Measurements from ENCODE around the gene ZNF578.
"Not testable (repeated sequence)": the region's sequence is repeated elsewhere in the genome, so short reads cannot be mapped to it uniquely, and the experiment has no call there.

ZNF578 gene

DNA sequence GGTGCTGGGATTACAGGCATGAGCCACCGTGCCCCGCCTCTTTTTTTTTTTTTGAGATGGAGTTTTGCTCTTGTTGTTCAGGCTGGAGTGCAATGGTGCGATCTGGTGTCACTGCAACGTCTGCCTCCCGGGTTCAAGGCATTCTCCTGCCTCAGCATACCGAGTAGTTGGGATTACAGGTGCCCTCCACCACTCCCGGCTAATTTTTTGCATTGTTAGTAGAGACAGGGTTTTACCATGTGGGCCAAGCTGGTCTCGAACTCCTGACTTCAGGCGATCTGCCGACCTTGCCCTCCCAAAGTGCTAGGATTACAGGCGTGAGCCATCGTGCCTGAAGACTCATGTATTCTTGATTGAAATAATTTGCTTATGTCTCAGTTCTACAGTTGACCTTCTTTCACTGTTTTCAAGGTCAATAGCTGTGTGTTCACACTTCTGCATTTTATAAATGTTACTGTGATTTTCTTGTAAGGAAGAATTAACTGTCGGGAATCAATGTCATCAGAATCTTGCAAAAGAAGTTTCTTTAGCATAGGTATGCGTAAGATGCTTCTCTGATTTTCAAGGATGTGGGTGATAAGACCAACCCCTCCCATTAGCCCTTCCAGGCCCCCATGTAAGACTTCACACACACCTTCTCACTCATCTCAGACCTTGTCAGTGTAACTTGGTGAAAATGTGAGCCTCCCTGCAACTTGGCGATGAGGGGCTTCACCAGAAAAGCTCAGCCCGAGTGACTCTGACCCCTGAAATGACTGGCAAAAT, 104.1 kb downstream of the ZNF578 start:
- no peak for DNase-seq (ENCODE audit: low read depth in 3 of 3, low spot score in 1 of 3)

DNA sequence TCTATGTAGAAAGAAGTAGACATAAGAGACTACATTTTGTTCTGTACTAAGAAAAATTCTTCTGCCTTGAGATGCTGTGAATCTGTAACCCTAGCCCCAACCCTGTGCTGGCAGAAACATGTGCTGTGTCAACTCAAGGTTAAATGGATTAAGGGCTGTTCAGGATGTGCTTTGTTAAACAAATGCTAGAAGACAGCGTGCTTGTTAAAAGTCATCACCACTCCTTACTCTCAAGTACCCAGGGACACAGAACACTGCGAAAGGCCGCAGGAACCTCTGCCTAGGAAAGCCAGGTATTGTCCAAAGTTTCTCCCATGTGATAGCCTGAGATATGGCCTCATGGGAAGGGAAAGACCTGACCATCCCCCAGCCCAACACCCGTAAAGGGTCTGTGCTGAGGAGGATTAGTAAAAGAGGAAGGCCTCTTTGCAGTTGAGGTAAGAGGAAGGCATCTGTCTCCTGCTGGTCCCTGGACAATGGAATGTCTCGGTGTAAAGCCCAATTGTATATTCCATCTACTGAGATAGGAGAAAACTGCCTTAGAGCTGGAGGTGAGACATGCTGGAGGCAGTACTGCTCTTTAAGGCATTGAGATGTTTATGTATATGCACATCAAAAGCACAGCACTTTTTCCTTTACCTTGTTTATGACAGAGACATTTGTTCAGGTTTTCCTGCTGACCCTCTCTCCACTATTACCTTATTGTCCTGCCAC, 105.5 kb downstream of the ZNF578 start:
- not testable (repeated sequence) for DNase-seq (ENCODE audit: low read depth in 3 of 3, low spot score in 1 of 3)

DNA sequence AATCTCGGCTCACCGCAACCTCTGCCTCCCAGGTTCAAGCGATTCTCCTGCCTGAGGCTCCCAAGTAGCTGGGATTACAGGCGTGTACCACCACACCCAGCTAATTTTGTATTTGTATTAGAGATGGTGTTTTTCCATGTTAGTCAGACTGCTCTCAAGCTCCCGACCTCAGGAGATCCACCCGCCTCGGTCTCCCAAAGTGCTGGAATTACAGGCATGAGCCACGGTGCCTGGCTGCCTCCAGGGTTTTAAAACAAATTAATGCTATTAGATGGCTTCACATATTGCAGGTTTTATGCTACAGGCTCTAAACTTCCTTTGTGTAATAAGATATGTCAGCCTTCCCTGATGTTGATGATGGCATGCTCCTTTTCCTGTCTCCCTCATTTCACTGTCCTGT, 108.3 kb downstream of the ZNF578 start:
- DNase-seq (ENCODE audit: low read depth in 3 of 3, low spot score in 1 of 3): not testable (repeated sequence)

Measured in stimulated activated CD4-positive, alpha-beta T cell treated with anti-CD3 and anti-CD28 coated beads, TNF-alpha, amount 100 ng/mL, for 1 hour (primary cell).